ENCODE results near the gene CDK4. TPM values are rescaled to one million over a fixed set of nuclear protein-coding genes. Genes with fewer than 3 reads are reported as not detected.

The CDK4 gene
- total and polyA plus RNA-seq, 2 donors from 2014 or later: 69.1 to 118 TPM

GRCh38 chr12:57725851-57726150 is 26.3 kb downstream of the CDK4 start:
- FAIRE-seq: no peak
- no peak for TF ChIP-seq CTCF (IDR thresholded peaks at IDR 0.05; ENCODE audit: borderline replicate concordance, extremely low read depth, insufficient read depth)
- Histone ChIP-seq H3K9ac (ENCODE audit: low read length in 3 of 3) (no peak overlapping the region), H3K36me3 (ENCODE audit: control insufficient read depth in 2 of 3, insufficient read depth in 3 of 3, low read length in 3 of 3) (peaks cover 0 to 5% (median 0%) of the 10 kb centered on the region in 3 donors), H3K27ac (ENCODE audit: low read depth in 2 of 2, low read length in 2 of 2) (no peak overlapping the region), H3K27me3 (ENCODE audit: control insufficient read depth, insufficient read depth, low read length) (no peaks in the 10 kb centered on the region), H3K9me3 (ENCODE audit: control insufficient read depth in 2 of 3, insufficient read depth in 1 of 3, low read length in 3 of 3) (no peaks in the 10 kb centered on the region), H3K4me1 (ENCODE audit: control insufficient read depth in 2 of 3, insufficient read depth in 2 of 3, low read depth in 1 of 3, low read length in 3 of 3) (peaks cover 0 to 12% (median 0%) of the 10 kb centered on the region in 3 donors), H3K4me3 (ENCODE audit: low read length in 3 of 3) (peak overlapping the region in 2 of 3 donors; percentile 46 to 69)
- intact Hi-C loops (cut with DNase I): no loop called here
- no peak for DNase-seq

- H3K4me1 ChIP-seq (ENCODE audit: control insufficient read depth in 2 of 3, insufficient read depth in 2 of 3, low read depth in 1 of 3, low read length in 3 of 3): peaks cover 0 to 12% (median 0%) of the 10 kb centered on the region in 3 donors
- FAIRE-seq (no peak), DNase-seq (no peak)
- peaks cover 0 to 7% (median 0%) of the 10 kb centered on the region in 3 donors for H3K36me3 ChIP-seq (ENCODE audit: control insufficient read depth in 2 of 3, insufficient read depth in 3 of 3, low read length in 3 of 3)
- no peaks in the 10 kb centered on the region for H3K27me3 ChIP-seq (ENCODE audit: control insufficient read depth, insufficient read depth, low read length)
- intact Hi-C loops (cut with DNase I): no loop called here
- no peak for TF ChIP-seq CTCF (IDR thresholded peaks at IDR 0.05; ENCODE audit: borderline replicate concordance, extremely low read depth, insufficient read depth)
- H3K9me3 ChIP-seq (ENCODE audit: control insufficient read depth in 2 of 3, insufficient read depth in 1 of 3, low read length in 3 of 3): no peaks in the 10 kb centered on the region
- H3K9ac ChIP-seq (ENCODE audit: low read length in 3 of 3): no peak overlapping the region
- no peak overlapping the region for H3K27ac ChIP-seq (ENCODE audit: low read depth in 2 of 2, low read length in 2 of 2)
- no peak overlapping the region for H3K4me3 ChIP-seq (ENCODE audit: low read length in 3 of 3)
These were observed 27.0 kb downstream of the CDK4 start for GRCh38 chr12:57724936-57725740.

GRCh38 chr12:57724003-57724935 is 27.8 kb downstream of the CDK4 start:
- H3K27me3 ChIP-seq (ENCODE audit: control insufficient read depth, insufficient read depth, low read length): no peaks in the 10 kb centered on the region
- H3K4me1 ChIP-seq (ENCODE audit: control insufficient read depth in 2 of 3, insufficient read depth in 2 of 3, low read depth in 1 of 3, low read length in 3 of 3): peaks cover 0 to 12% (median 0%) of the 10 kb centered on the region in 3 donors
- FAIRE-seq: no peak
- H3K27ac ChIP-seq (ENCODE audit: low read depth in 2 of 2, low read length in 2 of 2): no peak overlapping the region
- intact Hi-C loops (cut with DNase I): no loop called here
- peaks cover 0 to 11% (median 9%) of the 10 kb centered on the region in 3 donors for H3K36me3 ChIP-seq (ENCODE audit: control insufficient read depth in 2 of 3, insufficient read depth in 3 of 3, low read length in 3 of 3)
- no peak for DNase-seq
- H3K9ac ChIP-seq (ENCODE audit: low read length in 3 of 3): no peak overlapping the region
- no peaks in the 10 kb centered on the region for H3K9me3 ChIP-seq (ENCODE audit: control insufficient read depth in 2 of 3, insufficient read depth in 1 of 3, low read length in 3 of 3)
- TF ChIP-seq CTCF (IDR thresholded peaks at IDR 0.05; ENCODE audit: borderline replicate concordance, extremely low read depth, insufficient read depth): no peak
- H3K4me3 ChIP-seq (ENCODE audit: low read length in 3 of 3): no peak overlapping the region
